CD1c-positive myeloid dendritic cell (primary cell): ENCODE data around the gene ABHD5.

Source experiments
- DNase-seq: peaks from one replicate; pipeline ENCODE4 v3.0.0-alpha.2; 2016; ENCODE audit errors: extremely low spot score

The ABHD5 gene

DNA sequence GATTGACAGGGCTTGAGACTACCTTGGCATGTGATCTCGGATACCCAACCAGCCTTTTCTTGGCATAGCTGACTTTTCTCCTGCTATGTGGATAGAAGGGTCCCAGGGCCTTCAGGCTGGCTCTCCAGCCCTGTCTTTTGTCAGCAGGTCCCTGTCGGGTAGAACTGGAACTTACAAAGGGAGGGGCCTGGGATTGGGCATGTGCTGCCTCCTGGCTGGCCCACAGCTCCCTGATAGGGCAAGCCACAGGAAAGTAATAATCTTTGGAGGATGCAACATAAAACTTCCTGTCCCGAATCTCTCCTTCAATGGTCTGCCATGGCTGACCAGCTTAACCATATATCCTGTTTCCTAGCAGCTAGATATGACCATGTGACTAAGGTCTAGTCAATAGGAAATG, 89.1 kb downstream of the ABHD5 start:
- no peak for DNase-seq

DNA sequence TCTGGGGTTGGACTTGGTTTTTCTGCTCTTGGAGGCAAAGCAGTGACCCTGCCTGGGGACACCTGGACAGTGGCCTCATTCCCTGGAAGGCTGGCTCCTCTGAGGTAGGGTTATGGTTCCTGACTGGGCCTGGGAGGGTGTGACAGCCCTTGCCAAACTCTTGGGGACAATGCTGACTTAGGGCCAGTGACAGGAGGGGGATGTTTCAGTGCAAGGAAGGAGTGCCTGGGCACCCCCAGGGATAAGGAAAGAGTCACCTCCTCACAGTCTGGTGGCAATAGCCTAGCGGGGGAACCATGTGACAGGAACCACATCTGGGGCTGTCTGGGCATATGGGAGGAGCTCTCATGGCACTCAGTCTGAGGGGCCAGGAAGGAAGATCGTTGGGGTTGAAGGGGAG, 91.8 kb downstream of the ABHD5 start:
- DNase-seq = no peak
